GM12878 (cell line): ENCODE measurements around the gene TJAP1. TPM values are rescaled to one million over a fixed set of nuclear protein-coding genes. Genes with fewer than 3 reads are reported as not detected.

Experiments used
- ATAC-seq: fragments of 200-7000 bp; cut with Tn5 transposase; 3 replicates; pipeline ENCODE4 v1.9.1; 2020; ENCODE audit warnings: mild to moderate bottlenecking, moderate library complexity
- BruUV-seq: library from RNA; stranded (reverse); fragments of 400-500 nt; replicated peaks from 2 replicates; lab custom pipeline; 2021; lab: Mats Ljungman, UMichigan
- CTCF ChIA-PET: fragments of 300-600 bp; sonication (Branson Sonifier 250); formaldehyde crosslinking; extraction: SDS; loops from one replicate; lab custom pipeline; 2021; ENCODE audit warnings: inconsistent platforms; lab: Yijun Ruan, JAX
- POLR2A ChIA-PET: fragments of 350-600 bp; formaldehyde crosslinking; extraction: SDS; loops from one replicate; lab custom pipeline; 2021; ENCODE audit warnings: inconsistent platforms; lab: Charles Lee
- RAD21 ChIA-PET: fragments of 300-600 bp; sonication (Branson Sonifier 250); formaldehyde crosslinking; loops from one replicate; lab custom pipeline; 2023; ENCODE audit warnings: antibody characterized with exemption; ENCODE audit not compliant: unreplicated experiment; lab: Charles Lee
- SMC1A ChIA-PET: fragments of 300-600 bp; sonication (Branson Sonifier 250); formaldehyde crosslinking; loops from one replicate; lab custom pipeline; 2023; ENCODE audit not compliant: unreplicated experiment, uncharacterized antibody; lab: Charles Lee
- DNase-seq: peaks from one replicate; pipeline ENCODE4 v3.0.0-alpha.2; 2011; ENCODE audit warnings: low read depth, low spot score
- FAIRE-seq: peaks from 3 replicates; lab custom pipeline; 2011; peaks lifted over from hg19 to GRCh38; lab: Jason Lieb, UNC
- H2AFZ ChIP-seq: 2 replicates; pipeline ENCODE4 v1.6.0; 2011; ENCODE audit warnings: low read depth, low read length, control low read depth; ENCODE audit not compliant: control insufficient read depth
- H3K27ac ChIP-seq: 2 replicates; pipeline ENCODE4 v1.5.1; 2011; ENCODE audit warnings: control low read depth; ENCODE audit not compliant: control insufficient read depth, insufficient read depth
- H3K27me3 ChIP-seq, 2 experiments: replicated peaks in 1 of 2; 2 replicates each; pipeline versions ENCODE4 v1.6.0 to v1.6.1; 2011; ENCODE audit warnings: low read length in 1 of 2; ENCODE audit not compliant: control insufficient read depth in 2 of 2, insufficient read depth in 2 of 2
- H3K36me3 ChIP-seq, 2 experiments: 2 replicates each; pipeline ENCODE4 v1.5.1; 2011; ENCODE audit warnings: low read length in 1 of 2; ENCODE audit not compliant: control insufficient read depth in 2 of 2, insufficient read depth in 2 of 2
- H3K4me1 ChIP-seq: 2 replicates; pipeline ENCODE4 v1.6.1; 2011; ENCODE audit warnings: mild to moderate bottlenecking, low read length, moderate library complexity, mixed read lengths; ENCODE audit not compliant: control insufficient read depth, insufficient read depth
- H3K4me2 ChIP-seq: 2 replicates; pipeline ENCODE4 v1.6.0; 2011; ENCODE audit warnings: control low read depth; ENCODE audit not compliant: control insufficient read depth, insufficient read depth
- H3K4me3 ChIP-seq: fragments of 200-600 bp; sonication (generic); 2 replicates; pipeline ENCODE4 v1.5.1; 2016
- H3K79me2 ChIP-seq: 2 replicates; pipeline ENCODE4 v1.6.0; 2011; ENCODE audit warnings: low read length; ENCODE audit not compliant: control insufficient read depth, insufficient read depth
- H3K9ac ChIP-seq: 2 replicates; pipeline ENCODE4 v1.8.0; 2011; ENCODE audit warnings: low read length, control low read depth, mixed read lengths; ENCODE audit not compliant: control insufficient read depth, insufficient read depth
- H3K9me3 ChIP-seq: replicated peaks from 3 replicates; pipeline ENCODE4 v1.5.1; 2011; ENCODE audit warnings: mild to moderate bottlenecking, low read length; ENCODE audit not compliant: control insufficient read depth, insufficient read depth
- H4K20me1 ChIP-seq: 2 replicates; pipeline ENCODE4 v1.6.0; 2011; ENCODE audit not compliant: control insufficient read depth, insufficient read depth
- EGR1 ChIP-seq, 2 experiments: IDR thresholded peaks; 1 replicate in 1 of 2; 2 replicates in 1 of 2; pipeline ENCODE4 v1.6.1; 2011 to 2012; ENCODE audit warnings: low read depth in 2 of 2, low read length in 2 of 2, borderline replicate concordance in 1 of 2, mild to moderate bottlenecking in 1 of 2, moderate library complexity in 1 of 2
- ETV6 ChIP-seq, 2 experiments: fragments of 450-650 bp in 1 of 2; IDR thresholded peaks in 1 of 2; conservative IDR thresholded peaks in 1 of 2; 2 replicates each; pipeline ENCODE4 v1.6.1; 2014; ENCODE audit warnings: antibody characterized with exemption in 1 of 2, borderline replicate concordance in 1 of 2, low read depth in 1 of 2, mild to moderate bottlenecking in 1 of 2, moderate library complexity in 1 of 2
- HDAC6 ChIP-seq: fragments of 200-600 bp; sonication (generic); IDR thresholded peaks from one replicate; pipeline ENCODE4 v1.8.0; 2017; ENCODE audit warnings: antibody characterized with exemption; ENCODE audit not compliant: unreplicated experiment
- HDGF ChIP-seq: fragments of 450-650 bp; IDR thresholded peaks from 2 replicates; pipeline ENCODE4 v1.6.1; 2016; ENCODE audit warnings: antibody characterized with exemption
- SUZ12 ChIP-seq: fragments of 200-600 bp; sonication (generic); IDR thresholded peaks from one replicate; pipeline ENCODE4 v1.6.1; 2018; ENCODE audit warnings: antibody characterized with exemption, mild to moderate bottlenecking; ENCODE audit not compliant: unreplicated experiment
- TAF1 ChIP-seq: IDR thresholded peaks from 2 replicates; pipeline ENCODE4 v1.6.1; 2011; ENCODE audit warnings: mild to moderate bottlenecking, low read depth, low read length, borderline replicate concordance
- YY1 ChIP-seq: IDR thresholded peaks from 2 replicates; pipeline ENCODE4 v1.6.1; 2011; ENCODE audit warnings: low read depth, mild to moderate bottlenecking, low read length
- ZNF24 ChIP-seq: fragments of 450-650 bp; IDR thresholded peaks from 2 replicates; pipeline ENCODE4 v1.6.1; 2017; ENCODE audit warnings: antibody characterized with exemption, mild to moderate bottlenecking
- WGBS: methylation state at CpG from one replicate; pipeline ENCODE4 v1.1.6; 2016; ENCODE audit warnings: low lambda C conversion rate; ENCODE audit not compliant: insufficient replicate concordance, insufficient coverage; ENCODE audit errors: missing lambda C conversion rate; 5-methylcytosine and 5-hydroxymethylcytosine counted together
- in situ Hi-C: fragments of 300-500 bp; cut with MboI; formaldehyde crosslinking; loops from 9 replicates; pipeline ENCODE4 v1.14.3; 2018; ENCODE audit warnings: mixed read lengths
- intact Hi-C: fragments of 100-400 bp; cut with micrococcal nuclease; formaldehyde crosslinking; loops from one replicate; pipeline ENCODE4 v1.14.2; 2022; ENCODE audit not compliant: unreplicated experiment
- polyA plus RNA-seq, 11 experiments: library from polyadenylated mRNA; depleted of rRNA in 4 of 11; unstranded in 6 of 11; stranded (reverse) in 5 of 11; fragments of >200 nt; fragmentation: Nextera tagmentation in 4 of 11; fragmentation: Illumina TruSeq in 1 of 11; extraction: Ambion mirVana in 4 of 11; extraction: Trizol in 1 of 11; gene quantifications; 1 replicate in 1 of 11; 2 replicates in 10 of 11; pipeline versions ENCODE4 v1.2.1 to v1.2.3, GENCODE V29; 2011 to 2016; ENCODE audit warnings: inconsistent platforms in 2 of 11, missing spikeins in 2 of 11, low read depth in 1 of 11
- total RNA-seq, 4 experiments: library from RNA; depleted of rRNA in 3 of 4; stranded (reverse); fragments of >200 nt in 3 of 4; fragmentation: Illumina TruSeq in 1 of 4; extraction: Trizol in 1 of 4; gene quantifications; 2 replicates each; pipeline versions ENCODE4 v1.2.1 to v1.2.3, GENCODE V29; 2013 to 2021

Gene TJAP1
- total and polyA plus RNA-seq, 10 of the 15 experiments (the other 5 are each of a cell fraction or from before 2014, with no cell fraction given) = 0.11 to 22.6 (median 12.8) TPM

DNA sequence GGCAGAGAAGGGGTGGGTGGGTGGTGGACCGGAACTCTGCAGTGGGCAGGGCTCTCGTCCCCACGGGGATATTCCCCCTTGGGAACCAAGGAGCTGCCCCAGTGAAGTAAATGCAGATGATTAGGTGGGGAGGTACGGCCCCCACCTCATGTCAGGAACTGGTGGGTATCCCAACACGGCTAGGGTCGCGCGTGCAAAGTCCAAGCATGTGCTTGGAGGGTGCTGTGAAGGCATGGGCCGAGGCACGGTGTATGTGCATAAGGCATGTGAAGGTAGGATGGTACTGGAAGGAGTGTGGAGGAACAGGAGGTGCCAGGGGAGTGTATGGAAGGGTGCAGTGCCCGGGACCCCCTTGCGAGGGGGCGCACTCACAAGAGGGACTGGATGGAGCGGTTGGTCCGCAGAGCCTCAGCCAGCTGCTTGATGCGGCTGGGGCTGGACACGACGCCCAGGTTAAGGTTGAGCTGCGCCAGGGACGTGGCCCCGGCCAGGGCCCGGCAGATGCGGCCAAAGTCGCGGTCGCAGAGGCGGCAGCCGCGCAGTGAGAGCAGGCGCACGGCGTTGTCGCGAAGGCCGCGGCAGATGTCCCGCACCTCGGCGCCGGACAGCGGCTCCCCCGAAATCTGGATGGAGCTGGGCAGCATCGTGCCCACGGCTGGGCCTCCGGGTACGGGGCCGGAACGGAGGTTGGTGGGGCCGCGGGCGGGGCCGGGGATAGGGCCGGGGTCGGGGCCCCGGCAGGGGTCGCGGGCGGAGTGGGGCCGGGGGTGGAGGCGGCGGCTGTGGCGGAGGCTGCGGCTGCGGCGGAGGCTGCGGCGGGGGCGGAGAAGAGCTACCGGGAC is 32.0 kb downstream of the TJAP1 start:
- ChIA-PET SMC1A (interaction anchor here (1.4 kb wide), 1 partner anchor 246 kb away, joined by 3 read pairs; no protein-coding TSS in a partner anchor), RAD21 (interaction anchor here (0.7 to 0.9 kb wide), 2 partner anchors 31 to 241 kb away, joined by 3 read pairs; no protein-coding TSS in a partner anchor), CTCF (interaction anchor here (0.6 to 6.8 kb wide), 7 partner anchors 14 to 297 kb away, joined by 3 to 70 read pairs (median 3); no protein-coding TSS in a partner anchor), POLR2A (interaction anchor here (0.6 kb wide), 2 partner anchors 116 to 247 kb away, joined by 3 to 5 read pairs; no protein-coding TSS in a partner anchor)
- no peaks in the 10 kb centered on the region for H3K9me3 ChIP-seq
- in situ Hi-C loops (loop anchor here (5.0 kb wide), 1 partner anchor 252 kb away; no protein-coding TSS in a partner anchor), intact Hi-C loops (loop anchor here (5.0 kb wide), 1 partner anchor 127 kb away; no protein-coding TSS in a partner anchor)
- peak overlapping the region; percentile 94 for H3K4me2 ChIP-seq
- peaks cover 13 to 19% of the 10 kb centered on the region in 2 experiments; a peak in 3 of 4 replicates for H3K36me3 ChIP-seq
- H3K9ac ChIP-seq = no peak overlapping the region
- H3K4me3 ChIP-seq = peak overlapping the region; percentile 65; the same call in 1 of the 2 replicates
- BruUV-seq = no TSS peak
- H3K27me3 ChIP-seq = peaks cover 0 to 2% of the 10 kb centered on the region in 2 experiments; a peak in 1 of 4 replicates
- 15% methylated on average over 35 of the region's 69 CpGs for WGBS
- ATAC-seq = peak; percentile 9; the same call in 2 of the 3 replicates
- H3K4me1 ChIP-seq = peaks cover 4% of the 10 kb centered on the region; the same call in 1 of the 2 replicates
- no peaks in the 10 kb centered on the region for H4K20me1 ChIP-seq
- H3K79me2 ChIP-seq = peaks cover under 1% of the 10 kb centered on the region
- H2AFZ ChIP-seq = no peak overlapping the region
- H3K27ac ChIP-seq = no peak overlapping the region
- DNase-seq = no peak
- TF ChIP-seq ETV6 (conservative IDR thresholded peaks at IDR 0.05 in 1 of 2, IDR thresholded peaks at IDR 0.05 in 1 of 2; ENCODE audit: borderline replicate concordance in 1 of 2, low read depth in 1 of 2) (no peak), HDAC6 (peak; percentile 30), YY1 (no peak), SUZ12 (peak; percentile 70), HDGF (no peak), EGR1 (IDR thresholded peaks at IDR 0.05; ENCODE audit: borderline replicate concordance in 1 of 2, low read depth in 2 of 2, low read length in 2 of 2) (peak in 1 of 2 experiments; percentile 80; a peak in 2 of 3 replicates), TAF1 (no peak), ZNF24 (no peak)
- TF ChIP-seq, all 136 proteins: peak for 3
- no peak for FAIRE-seq
